PC-9 (cell line): ENCODE measurements around the gene PEF1. TPM values are rescaled to one million over a fixed set of nuclear protein-coding genes. Genes with fewer than 3 reads are reported as not detected.
A peak's percentile ranks its signal among the peaks of the same experiment; 100 is the strongest.

Experiments used
- BruUV-seq: library from RNA; stranded (reverse); fragments of 400-500 nt; replicated peaks from 2 replicates; lab custom pipeline; 2021; lab: Mats Ljungman, UMichigan
- CTCF ChIA-PET: fragments of 300-600 bp; sonication (Branson Sonifier 250); formaldehyde crosslinking; loops from one replicate; lab custom pipeline; 2022; ENCODE audit warnings: antibody characterized with exemption; lab: Charles Lee
- POLR2A ChIA-PET: fragments of 300-600 bp; sonication (Branson Sonifier 250); formaldehyde crosslinking; loops from one replicate; lab custom pipeline; 2022; ENCODE audit warnings: antibody characterized with exemption; ENCODE audit not compliant: unreplicated experiment; lab: Charles Lee
- DNase-seq, 2 experiments: peaks; one replicate each; pipeline versions ENCODE4 v3.0.0 to v3.0.0-alpha.2; 2015 to 2022; ENCODE audit warnings: mixed read lengths in 1 of 2
- H2AFZ ChIP-seq: fragments of 200-600 bp; sonication (generic); 2 replicates; pipeline ENCODE4 v1.8.1; 2017; ENCODE audit warnings: antibody characterized with exemption
- H3F3A ChIP-seq: fragments of 200-600 bp; sonication (generic); 2 replicates; pipeline ENCODE4 v1.8.1; 2017; ENCODE audit warnings: antibody characterized with exemption, mild to moderate bottlenecking, low read depth; ENCODE audit not compliant: insufficient read depth
- H3K27ac ChIP-seq: fragments of 200-600 bp; sonication (generic); 2 replicates; pipeline ENCODE4 v1.6.1; 2016; ENCODE audit warnings: mixed run types
- H3K27me3 ChIP-seq: fragments of 200-600 bp; sonication (generic); 2 replicates; pipeline ENCODE4 v1.6.1; 2016; ENCODE audit warnings: low read depth, mixed run types; ENCODE audit not compliant: insufficient read depth
- H3K36me3 ChIP-seq: fragments of 200-600 bp; sonication (generic); 2 replicates; pipeline ENCODE4 v1.6.1; 2016; ENCODE audit warnings: low read depth, mixed run types
- H3K4me1 ChIP-seq: fragments of 200-600 bp; sonication (generic); replicated peaks from 2 replicates; pipeline ENCODE4 v1.6.1; 2016; ENCODE audit warnings: mixed run types; ENCODE audit not compliant: insufficient read depth
- H3K4me2 ChIP-seq: fragments of 200-600 bp; sonication (generic); 2 replicates; pipeline ENCODE4 v1.6.1; 2017; ENCODE audit warnings: mixed run types
- H3K4me3 ChIP-seq: fragments of 200-600 bp; sonication (generic); 2 replicates; pipeline ENCODE4 v1.6.1; 2016; ENCODE audit warnings: mixed run types
- H3K79me2 ChIP-seq: fragments of 200-600 bp; sonication (generic); 2 replicates; pipeline ENCODE4 v1.6.1; 2017; ENCODE audit warnings: low read depth, mixed run types
- H3K9me2 ChIP-seq: fragments of 200-600 bp; sonication (generic); 2 replicates; pipeline ENCODE4 v1.8.1; 2017; ENCODE audit warnings: mild to moderate bottlenecking; ENCODE audit not compliant: insufficient read depth
- H3K9me3 ChIP-seq: fragments of 200-600 bp; sonication (generic); 2 replicates; pipeline ENCODE4 v1.8.1; 2016; ENCODE audit warnings: low read depth; ENCODE audit not compliant: insufficient read depth
- H4K20me1 ChIP-seq: fragments of 200-600 bp; sonication (generic); 2 replicates; pipeline ENCODE4 v1.8.1; 2017; ENCODE audit not compliant: insufficient read depth
- CTCF ChIP-seq: fragments of 200-600 bp; sonication (generic); conservative IDR thresholded peaks from 2 replicates; pipeline ENCODE4 v1.6.1; 2017; ENCODE audit warnings: mixed run types, antibody characterized with exemption, mild to moderate bottlenecking, moderate library complexity
- EZH2 ChIP-seq: fragments of 200-600 bp; sonication (generic); IDR thresholded peaks from 2 replicates; pipeline ENCODE4 v1.8.0; 2017; ENCODE audit warnings: antibody characterized with exemption, low read depth
- intact Hi-C: fragments of 100-400 bp; cut with micrococcal nuclease; formaldehyde crosslinking; loops from one replicate; pipeline ENCODE4 v1.10.0; 2022; ENCODE audit not compliant: unreplicated experiment
- total RNA-seq: library from RNA; stranded (reverse); gene quantifications from 2 replicates; pipeline ENCODE4 v1.2.3, GENCODE V29; 2021

Gene PEF1
- total RNA-seq, 1 experiment from 2014 or later, result 40.3 TPM

- Histone ChIP-seq H3K9me2 (no peaks in the 10 kb centered on the region), H3K4me2 (no peak overlapping the region), H3K27ac (0 out of 2 replicates have a peak overlapping the region, but pooled peaks have one; percentile 4), H3K27me3 (no peaks in the 10 kb centered on the region), H3K36me3 (no peaks in the 10 kb centered on the region), H2AFZ (no peak overlapping the region), H3K79me2 (peaks cover 4% of the 10 kb centered on the region; the same call in 1 of the 2 replicates), H3K4me1 (peaks cover 60% of the 10 kb centered on the region), H3K4me3 (no peak overlapping the region), H3F3A (peaks cover 51% of the 10 kb centered on the region), H3K9me3 (no peaks in the 10 kb centered on the region), H4K20me1 (no peaks in the 10 kb centered on the region)
- DNase-seq, result no peak
- BruUV-seq, result no TSS peak
- no peak for TF ChIP-seq CTCF
- TF ChIP-seq EZH2, result no peak
- POLR2A ChIA-PET, result interaction anchor here (0.7 kb wide), 1 partner anchor 22 kb away, joined by 6 read pairs; no protein-coding TSS in a partner anchor
- intact Hi-C loops, result no loop called here
- CTCF ChIA-PET, result interaction anchor here (0.6 kb wide), 3 partner anchors 28 to 71 kb away, joined by 3 to 4 read pairs (median 3); no protein-coding TSS in a partner anchor
These were observed 52.5 kb downstream of the PEF1 start for GRCh38 chr1:31592132-31592531.

GRCh38 chr1:31591425-31592093 lies 53.1 kb downstream of the PEF1 start:
- no TSS peak for BruUV-seq
- no peak for TF ChIP-seq CTCF
- no peak for TF ChIP-seq EZH2
- Histone ChIP-seq H3K4me1 (peaks cover 66% of the 10 kb centered on the region), H3F3A (peaks cover 55% of the 10 kb centered on the region), H3K27me3 (no peaks in the 10 kb centered on the region), H2AFZ (no peak overlapping the region), H3K27ac (0 out of 2 replicates have a peak overlapping the region, but pooled peaks have one; percentile 4), H3K4me2 (no peak overlapping the region), H3K9me2 (no peaks in the 10 kb centered on the region), H3K79me2 (peaks cover 7% of the 10 kb centered on the region; the same call in 1 of the 2 replicates), H3K36me3 (no peaks in the 10 kb centered on the region), H3K4me3 (no peak overlapping the region), H4K20me1 (no peaks in the 10 kb centered on the region), H3K9me3 (no peaks in the 10 kb centered on the region)
- intact Hi-C loops, result no loop called here
- POLR2A ChIA-PET, result interaction anchor here (0.7 kb wide), 2 partner anchors 22 to 83 kb away, joined by 3 to 6 read pairs; no protein-coding TSS in a partner anchor
- CTCF ChIA-PET, result interaction anchor here (0.6 kb wide), 2 partner anchors 28 to 71 kb away, joined by 3 read pairs; no protein-coding TSS in a partner anchor
- DNase-seq, result peak; percentile 57 to 75

GRCh38 chr1:31588751-31589515 lies 55.7 kb downstream of the PEF1 start:
- peaks cover 86% of the 10 kb centered on the region for H3K4me1 ChIP-seq
- H3K9me3 ChIP-seq, result no peaks in the 10 kb centered on the region
- no peak for TF ChIP-seq EZH2
- no peak for TF ChIP-seq CTCF
- peaks cover 30% of the 10 kb centered on the region for H3K79me2 ChIP-seq
- H3K27ac ChIP-seq, result peak overlapping the region; percentile 92
- no peaks in the 10 kb centered on the region for H3K27me3 ChIP-seq
- H2AFZ ChIP-seq, result peak overlapping the region; percentile 71
- H3F3A ChIP-seq, result peaks cover 79% of the 10 kb centered on the region
- BruUV-seq, result TSS peak; percentile 10
- no peaks in the 10 kb centered on the region for H3K9me2 ChIP-seq
- H3K4me2 ChIP-seq, result peak overlapping the region; percentile 88
- ChIA-PET POLR2A (no interaction called here), CTCF (no interaction called here)
- intact Hi-C loops, result loop anchor here (1.0 to 2.0 kb wide), 2 partner anchors 14 to 25 kb away; no protein-coding TSS in a partner anchor
- peak overlapping the region; percentile 52 for H3K4me3 ChIP-seq
- DNase-seq, result peak; percentile 77 to 83
- H3K36me3 ChIP-seq, result peaks cover 21% of the 10 kb centered on the region
- no peaks in the 10 kb centered on the region for H4K20me1 ChIP-seq
